Skeletal muscle cell (primary cell): ENCODE results near the gene PTPRB.

Source experiments
- DNase-seq: peaks from one replicate; pipeline ENCODE4 v3.0.0-alpha.2; 2010; ENCODE audit warnings: low read depth
- H3K4me3 ChIP-seq: 2 replicates; pipeline ENCODE4 v1.5.1; 2011; ENCODE audit warnings: low read depth, mild to moderate bottlenecking, control low read depth, low read length, moderate library complexity

Gene PTPRB

DNA sequence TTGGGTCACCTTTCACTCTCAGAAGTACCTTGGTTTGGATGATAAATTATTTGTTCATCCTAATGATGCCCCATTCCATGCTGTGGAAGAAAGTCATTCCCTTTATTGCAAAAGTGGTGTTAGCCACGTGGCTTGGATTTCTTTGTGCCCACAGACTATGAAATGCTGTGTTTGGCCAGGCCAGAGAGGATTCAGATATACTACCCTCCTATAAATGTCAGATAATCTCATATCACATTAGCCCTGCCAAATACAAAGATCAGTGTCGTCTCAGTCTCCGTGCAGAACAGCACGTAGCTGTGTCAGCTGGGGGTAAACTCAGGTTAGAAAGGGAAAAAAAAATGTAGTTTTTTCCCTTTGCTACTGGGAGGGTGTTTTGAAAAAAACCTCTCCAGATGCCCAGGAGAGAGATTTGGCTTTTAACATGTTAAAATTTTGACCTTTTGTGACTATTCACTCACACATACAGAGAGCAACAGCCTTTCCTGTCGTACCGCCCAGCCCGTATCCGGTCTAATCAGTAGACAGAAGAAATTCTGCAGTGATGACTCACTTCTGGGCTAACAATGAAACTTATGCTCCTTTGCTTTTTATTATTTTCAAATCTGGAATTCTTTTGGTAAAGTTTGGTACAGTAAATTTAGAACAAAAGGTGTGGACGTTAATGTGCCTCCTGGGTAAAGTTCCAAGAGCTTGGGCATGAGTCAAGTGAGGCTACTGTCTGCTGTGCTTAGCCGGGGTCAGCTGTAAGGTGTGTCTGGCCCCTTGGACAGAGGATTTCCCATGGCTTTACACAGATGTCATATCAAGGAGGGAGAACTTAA, 8.5 kb upstream of the PTPRB start:
- H3K4me3 ChIP-seq: no peak overlapping the region
- DNase-seq: peak; percentile 77

DNA sequence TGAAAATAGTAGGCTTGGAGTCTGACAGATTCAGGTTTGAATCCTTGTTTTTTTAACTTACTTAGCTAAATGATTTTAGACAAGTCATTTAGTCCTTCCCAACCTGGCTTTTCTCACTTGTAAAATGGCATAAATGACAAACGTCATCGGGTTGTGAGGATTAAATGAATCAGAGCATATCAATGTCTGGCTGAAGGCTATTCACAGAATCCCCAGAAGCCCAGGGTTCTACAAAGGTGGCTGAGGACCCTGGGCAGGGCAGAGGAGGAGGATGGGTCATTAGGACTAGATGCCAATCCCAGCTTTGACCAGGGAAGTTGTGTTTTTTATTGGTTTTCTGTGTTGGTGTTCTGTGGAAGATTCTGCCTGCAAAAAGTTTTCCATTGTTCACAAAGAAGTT, 7.6 kb upstream of the PTPRB start:
- no peak overlapping the region for H3K4me3 ChIP-seq
- no peak for DNase-seq

DNA sequence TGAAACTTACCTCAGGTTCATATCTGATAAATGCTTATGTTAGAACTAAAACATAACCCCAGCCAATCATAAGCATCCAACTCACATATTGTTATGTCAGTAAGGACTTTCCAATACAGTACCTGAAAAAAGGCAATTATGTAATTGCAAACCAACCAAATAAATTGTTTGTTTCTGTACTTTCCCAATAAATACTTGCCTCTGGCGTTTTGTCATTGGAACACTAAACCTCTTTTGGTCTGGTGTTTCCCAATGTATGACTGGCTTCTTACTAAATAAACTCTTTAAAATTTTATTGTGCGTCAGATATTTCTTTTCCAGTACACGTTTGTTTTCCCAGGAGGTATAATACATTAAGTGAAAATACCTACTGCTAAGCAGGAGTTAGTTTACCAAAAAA, 6.7 kb upstream of the PTPRB start:
- no peak overlapping the region for H3K4me3 ChIP-seq
- no peak for DNase-seq

GRCh38 chr12:70641691-70642090, 4.5 kb upstream of the PTPRB start:
- no peak for DNase-seq
- no peak overlapping the region for H3K4me3 ChIP-seq

DNA sequence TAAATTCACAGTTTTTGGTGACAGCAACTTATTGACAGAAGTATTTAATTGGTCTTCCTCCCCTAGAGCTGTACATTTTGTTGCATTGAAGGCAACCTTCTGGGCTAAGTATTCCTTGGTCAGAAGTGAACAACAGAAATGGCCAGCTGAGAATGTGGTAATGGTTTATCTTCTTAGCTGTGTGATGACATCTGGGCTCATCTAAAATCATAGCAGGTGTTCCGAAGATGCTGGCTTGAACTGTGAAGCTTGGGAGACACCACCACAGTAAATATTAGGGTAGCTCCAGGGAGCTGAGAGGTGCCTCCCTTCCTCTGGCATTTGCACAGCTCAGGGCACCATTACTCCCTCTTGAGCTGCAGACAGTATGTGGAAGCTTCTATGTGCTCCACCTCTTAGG, 3.7 kb upstream of the PTPRB start:
- H3K4me3 ChIP-seq: no peak overlapping the region
- DNase-seq: no peak

GRCh38 chr12:70639535-70639934, 2.3 kb upstream of the PTPRB start:
- H3K4me3 ChIP-seq: no peak overlapping the region
- DNase-seq: no peak

DNA sequence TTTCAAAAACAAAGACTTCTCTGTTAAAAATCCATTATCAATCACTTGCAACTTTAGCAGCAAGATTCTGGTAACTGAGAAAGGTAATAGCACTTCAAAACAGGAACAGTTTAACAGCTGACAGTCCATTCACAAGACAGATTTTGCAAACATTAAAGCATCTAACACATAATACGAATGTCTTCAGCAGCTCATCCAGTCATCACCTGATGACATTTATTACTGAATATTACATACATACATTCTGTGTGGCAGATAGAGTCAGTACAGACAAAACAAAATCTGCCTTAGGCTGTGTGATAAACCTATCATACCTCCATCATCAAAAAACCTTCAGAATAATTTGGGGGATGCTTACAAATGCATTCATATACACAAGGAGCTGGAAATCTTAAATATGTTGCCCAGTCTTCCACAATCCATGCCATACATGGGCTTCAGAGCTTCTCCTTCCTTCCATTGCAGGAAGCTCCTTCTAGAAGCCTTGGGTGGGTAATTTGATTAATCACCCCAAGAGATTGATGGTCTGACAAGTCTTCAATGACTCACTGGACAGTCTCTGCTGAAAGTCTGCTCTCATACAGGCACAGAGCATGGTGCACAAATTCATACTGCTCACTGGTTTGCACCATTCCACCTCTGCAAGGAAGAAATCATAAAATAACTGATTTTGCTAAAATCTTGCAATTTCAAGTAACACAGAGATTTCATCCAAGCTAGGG, 1.6 kb upstream of the PTPRB start:
- H3K4me3 ChIP-seq: no peak overlapping the region
- DNase-seq: no peak

GRCh38 chr12:70635755-70636154, 1.5 kb downstream of the PTPRB start:
- H3K4me3 ChIP-seq: no peak overlapping the region
- no peak for DNase-seq

GRCh38 chr12:70628701-70629480, 8.3 kb downstream of the PTPRB start:
- no peak for DNase-seq
- no peak overlapping the region for H3K4me3 ChIP-seq

DNA sequence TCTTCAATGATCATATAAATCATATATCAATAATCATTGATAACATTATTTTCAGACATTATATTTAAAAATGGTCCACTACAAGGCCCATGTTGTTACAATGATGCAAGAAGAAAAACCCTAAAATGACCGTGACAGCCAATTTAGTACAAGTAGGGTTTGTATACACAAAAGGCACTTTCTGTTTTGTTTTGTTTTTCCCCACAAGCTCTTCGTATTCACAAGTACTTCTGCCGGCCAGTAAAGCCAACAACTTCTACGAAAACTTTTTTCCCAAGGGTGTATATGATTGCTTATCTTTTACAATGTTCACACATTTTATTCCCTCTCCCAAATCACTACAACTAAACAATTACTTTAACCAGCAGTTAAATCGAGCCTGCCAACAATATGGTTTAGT, 9.6 kb downstream of the PTPRB start:
- no peak overlapping the region for H3K4me3 ChIP-seq
- DNase-seq: no peak

DNA sequence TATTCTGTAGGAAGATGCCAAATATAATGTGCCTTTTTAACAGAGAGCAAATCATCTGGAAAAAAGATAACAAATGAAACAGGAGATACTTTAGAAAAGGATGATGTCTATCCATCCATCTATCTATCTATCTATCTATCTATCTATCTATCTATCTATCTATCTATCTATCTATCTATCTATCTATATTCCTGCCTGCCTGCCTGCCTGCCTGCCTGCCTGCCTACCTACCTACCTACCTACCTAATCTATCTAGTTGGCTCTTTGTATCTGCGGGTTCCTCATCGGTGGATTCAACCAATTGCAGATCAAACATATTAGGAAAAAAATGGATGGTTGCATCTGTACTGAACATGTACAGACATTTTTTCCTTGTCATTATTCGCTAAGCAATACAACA, 11.0 kb downstream of the PTPRB start:
- no peak overlapping the region for H3K4me3 ChIP-seq
- DNase-seq: no peak

- H3K4me3 ChIP-seq: no peak overlapping the region
- DNase-seq: no peak
These were observed 17.6 kb downstream of the PTPRB start for GRCh38 chr12:70619471-70620152.

DNA sequence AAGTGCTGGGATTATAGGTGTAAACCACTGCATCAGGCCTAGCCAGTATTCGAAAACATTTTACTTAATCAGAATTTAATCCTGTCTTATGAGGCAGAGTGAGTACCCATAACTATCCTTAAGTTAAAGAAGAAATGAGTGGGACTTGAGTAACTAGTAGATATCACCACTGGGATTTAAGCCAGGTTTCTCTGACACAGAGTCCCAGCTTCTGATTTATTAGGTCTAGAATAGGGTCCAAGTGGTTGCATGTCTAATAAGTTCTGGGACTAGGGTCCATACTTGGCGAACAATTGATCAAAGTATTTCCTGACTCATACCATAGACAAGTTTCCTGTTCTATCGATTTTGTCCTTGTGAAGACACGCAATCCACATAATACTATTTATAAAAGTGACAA, 18.9 kb downstream of the PTPRB start:
- no peak for DNase-seq
- H3K4me3 ChIP-seq: no peak overlapping the region

GRCh38 chr12:70617450-70617849, 19.8 kb downstream of the PTPRB start:
- DNase-seq: no peak
- no peak overlapping the region for H3K4me3 ChIP-seq

DNA sequence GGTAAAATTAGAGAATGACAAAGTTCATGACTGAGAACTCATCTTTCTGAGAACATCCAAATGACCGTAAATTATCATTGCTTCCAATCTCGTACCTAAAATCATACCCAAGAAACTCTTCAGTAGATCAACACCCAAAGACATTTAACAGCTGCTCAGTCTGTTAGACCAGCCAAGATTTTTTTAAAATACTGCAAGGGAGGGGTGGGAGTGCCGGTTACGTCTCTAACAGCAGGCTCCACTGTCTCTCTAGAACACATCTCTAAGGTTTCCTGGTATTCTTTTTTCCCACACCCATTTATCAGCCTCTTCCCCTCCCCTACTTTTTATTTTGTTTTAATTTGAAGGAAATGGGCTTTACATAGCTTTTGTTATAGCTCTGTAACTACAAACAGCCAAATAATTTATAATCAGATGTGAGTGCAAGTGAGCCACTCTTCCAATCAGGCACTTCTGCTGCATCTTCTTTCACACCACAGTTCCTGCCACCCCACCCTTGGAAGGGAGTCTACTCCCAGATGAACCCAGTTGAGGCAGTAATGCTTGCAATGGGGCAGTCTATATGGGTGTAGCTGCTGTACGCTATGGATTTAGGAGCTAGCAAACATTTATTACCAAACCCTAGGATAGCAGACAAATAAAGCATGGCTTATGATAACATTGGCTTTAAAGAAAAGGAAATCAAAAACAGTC, 21.9 kb downstream of the PTPRB start:
- no peak for DNase-seq
- H3K4me3 ChIP-seq: no peak overlapping the region

GRCh38 chr12:70609739-70610491, 27.3 kb downstream of the PTPRB start:
- H3K4me3 ChIP-seq: peak overlapping the region; percentile 55
- DNase-seq: no peak

- H3K4me3 ChIP-seq: peak overlapping the region; percentile 55
- no peak for DNase-seq
These were observed 28.0 kb downstream of the PTPRB start for GRCh38 chr12:70609203-70609602.

DNA sequence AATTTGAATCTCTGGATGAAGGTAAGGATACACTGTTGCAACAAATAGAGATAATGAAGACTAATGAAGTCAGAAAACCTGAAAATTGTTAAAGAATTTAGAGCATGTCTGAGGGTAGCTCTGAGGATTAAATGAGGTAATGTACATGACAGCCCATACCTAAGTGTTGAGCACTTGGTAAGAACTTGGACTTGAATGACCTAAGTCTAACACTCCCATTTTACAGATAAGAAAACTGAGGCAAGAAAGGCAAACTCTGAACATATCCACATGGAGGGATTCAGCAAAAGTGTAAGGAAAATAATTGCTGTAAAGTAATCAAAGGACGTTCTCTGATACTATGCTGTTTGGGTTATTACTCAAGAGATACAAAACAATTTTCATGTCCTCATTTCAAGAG, 29.0 kb downstream of the PTPRB start:
- H3K4me3 ChIP-seq: no peak overlapping the region
- DNase-seq: no peak

DNA sequence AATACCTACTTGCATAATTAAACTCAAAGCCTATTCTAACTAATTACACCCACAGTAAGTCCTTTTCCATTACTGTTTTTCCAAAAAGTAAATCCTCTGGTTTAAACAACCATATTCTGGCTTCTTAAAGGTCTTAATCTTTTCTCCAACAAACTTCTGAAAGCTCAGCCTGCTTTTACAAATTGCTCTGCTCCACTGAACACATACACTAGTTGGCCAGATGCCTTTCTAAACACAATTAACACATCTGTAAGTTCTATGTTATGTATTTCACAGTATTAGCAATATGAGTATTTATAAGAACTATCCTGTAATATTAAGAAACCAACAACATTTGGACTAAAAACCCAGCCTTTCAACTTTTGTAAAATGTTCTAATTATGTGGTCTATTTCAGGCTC, 30.1 kb downstream of the PTPRB start:
- DNase-seq: no peak
- H3K4me3 ChIP-seq: no peak overlapping the region
